RWPE2 (cell line): Measurements from ENCODE around the gene FHIT.

ENCODE experiments used
- ATAC-seq: fragments of 200-7000 bp; cut with Tn5 transposase; 3 replicates; pipeline ENCODE4 v1.9.1; 2021; ENCODE audit warnings: low read depth
- DNase-seq: peaks from one replicate; pipeline ENCODE4 v3.0.0-alpha.2; 2020; ENCODE audit warnings: low spot score
- H3K27ac ChIP-seq: fragments of 450-650 bp; 2 replicates; pipeline ENCODE4 v1.5.1; 2017; ENCODE audit warnings: mild to moderate bottlenecking; ENCODE audit not compliant: poor library complexity, severe bottlenecking
- H3K27me3 ChIP-seq: fragments of 250-450 bp; sonication (Bioruptor Pico); 2 replicates; pipeline ENCODE4 v1.5.1; 2021; ENCODE audit warnings: mild to moderate bottlenecking, moderate library complexity; ENCODE audit not compliant: insufficient read depth, poor library complexity, severe bottlenecking
- H3K36me3 ChIP-seq: fragments of 250-450 bp; sonication (Bioruptor Pico); 2 replicates; pipeline ENCODE4 v1.5.1; 2020; ENCODE audit warnings: low read depth, mild to moderate bottlenecking, moderate library complexity
- H3K4me1 ChIP-seq: fragments of 250-450 bp; sonication (Bioruptor Pico); 2 replicates; pipeline ENCODE4 v1.5.1; 2021; ENCODE audit warnings: mild to moderate bottlenecking, moderate library complexity; ENCODE audit not compliant: insufficient read depth, poor library complexity, severe bottlenecking
- H3K4me3 ChIP-seq: fragments of 250-450 bp; sonication (Bioruptor Pico); 2 replicates; pipeline ENCODE4 v1.5.1; 2021; ENCODE audit warnings: mild to moderate bottlenecking, moderate library complexity; ENCODE audit not compliant: severe bottlenecking
- H3K9me3 ChIP-seq: fragments of 250-450 bp; sonication (Bioruptor Pico); 2 replicates; pipeline ENCODE4 v1.5.1; 2021; ENCODE audit warnings: mild to moderate bottlenecking, moderate library complexity; ENCODE audit not compliant: severe bottlenecking
- TF ChIP-seq, protein P1 (sequence below): fragments of 450-650 bp; IDR thresholded peaks from one replicate; pipeline ENCODE4 v1.5.1; 2017; ENCODE audit warnings: mild to moderate bottlenecking, moderate library complexity; ENCODE audit not compliant: poor library complexity, severe bottlenecking

FHIT gene

DNA sequence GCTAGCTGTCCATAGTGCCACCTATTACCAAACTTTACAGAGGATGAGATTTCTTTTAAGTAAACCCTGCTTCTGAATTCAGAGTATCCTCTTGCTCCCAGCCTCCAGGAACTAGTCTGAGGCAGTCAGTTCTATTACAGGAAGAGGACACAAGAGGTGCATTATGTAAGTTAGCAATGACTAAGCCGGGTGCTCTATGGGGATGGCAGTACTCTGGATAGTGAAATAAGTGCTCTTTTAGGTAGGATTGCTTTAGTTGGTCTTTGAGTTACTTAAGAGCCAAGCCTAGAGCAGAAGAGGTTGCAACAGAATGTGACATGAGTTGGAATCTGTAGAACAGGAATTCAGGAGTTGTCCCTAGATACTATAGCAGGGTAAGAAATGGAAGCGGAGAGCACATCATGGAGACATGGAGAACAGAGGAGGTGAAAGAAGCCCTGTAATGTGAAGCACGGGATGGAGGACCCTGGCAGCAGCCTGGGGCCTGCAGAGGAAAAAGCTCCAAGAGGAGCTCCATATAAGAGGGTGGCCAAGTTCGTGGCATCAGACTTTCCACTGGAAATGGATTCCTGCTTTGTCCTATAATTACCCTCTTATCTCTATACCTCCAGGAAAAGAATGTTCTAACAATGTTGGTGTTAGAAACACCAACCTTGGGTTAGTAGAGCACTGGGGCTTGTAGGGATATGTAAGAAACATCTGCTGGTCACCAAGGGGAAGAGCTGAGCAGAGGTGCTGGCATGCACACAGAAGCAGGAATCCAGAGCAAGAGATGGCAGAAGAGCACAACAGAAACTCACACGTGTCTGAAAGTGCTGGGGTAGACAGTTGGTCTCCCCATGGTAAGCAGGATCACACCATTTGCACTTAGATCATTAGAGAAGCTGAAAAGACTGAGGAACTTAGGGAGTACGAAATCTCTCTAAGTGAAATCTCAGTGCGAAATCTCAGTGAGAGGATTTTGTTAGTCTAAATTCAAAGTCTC, 851.1 kb downstream of the FHIT start:
- TF ChIP-seq, protein P1, sequence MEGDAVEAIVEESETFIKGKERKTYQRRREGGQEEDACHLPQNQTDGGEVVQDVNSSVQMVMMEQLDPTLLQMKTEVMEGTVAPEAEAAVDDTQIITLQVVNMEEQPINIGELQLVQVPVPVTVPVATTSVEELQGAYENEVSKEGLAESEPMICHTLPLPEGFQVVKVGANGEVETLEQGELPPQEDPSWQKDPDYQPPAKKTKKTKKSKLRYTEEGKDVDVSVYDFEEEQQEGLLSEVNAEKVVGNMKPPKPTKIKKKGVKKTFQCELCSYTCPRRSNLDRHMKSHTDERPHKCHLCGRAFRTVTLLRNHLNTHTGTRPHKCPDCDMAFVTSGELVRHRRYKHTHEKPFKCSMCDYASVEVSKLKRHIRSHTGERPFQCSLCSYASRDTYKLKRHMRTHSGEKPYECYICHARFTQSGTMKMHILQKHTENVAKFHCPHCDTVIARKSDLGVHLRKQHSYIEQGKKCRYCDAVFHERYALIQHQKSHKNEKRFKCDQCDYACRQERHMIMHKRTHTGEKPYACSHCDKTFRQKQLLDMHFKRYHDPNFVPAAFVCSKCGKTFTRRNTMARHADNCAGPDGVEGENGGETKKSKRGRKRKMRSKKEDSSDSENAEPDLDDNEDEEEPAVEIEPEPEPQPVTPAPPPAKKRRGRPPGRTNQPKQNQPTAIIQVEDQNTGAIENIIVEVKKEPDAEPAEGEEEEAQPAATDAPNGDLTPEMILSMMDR = no peak
- no peak overlapping the region for H3K27ac ChIP-seq
- no peaks in the 10 kb centered on the region for H3K27me3 ChIP-seq
- H3K4me3 ChIP-seq = no peak overlapping the region
- DNase-seq = no peak
- no peaks in the 10 kb centered on the region for H3K36me3 ChIP-seq
- ATAC-seq = peak; percentile 52; the same call in 1 of the 3 replicates
- no peaks in the 10 kb centered on the region for H3K9me3 ChIP-seq
- H3K4me1 ChIP-seq = no peaks in the 10 kb centered on the region

DNA sequence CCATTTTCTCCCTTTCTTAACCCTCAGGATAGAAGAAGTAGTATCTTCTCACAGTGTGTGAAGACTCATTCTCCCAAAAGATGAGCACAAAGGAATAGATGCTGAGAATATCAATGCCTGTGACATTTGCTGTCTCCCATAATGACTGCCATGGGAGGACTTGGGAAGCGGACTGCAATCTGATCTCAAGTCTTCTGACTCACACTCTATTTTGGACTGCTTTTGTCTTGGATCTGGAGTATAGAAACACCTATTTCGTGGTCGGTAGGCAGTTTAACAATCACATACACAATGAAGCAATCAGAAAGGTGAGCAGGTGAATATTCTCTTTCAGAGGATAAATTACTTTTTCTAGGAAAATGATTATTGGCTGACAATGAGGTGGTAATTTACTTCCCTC, 852.0 kb downstream of the FHIT start:
- Histone ChIP-seq H3K4me1 (no peaks in the 10 kb centered on the region), H3K27ac (no peak overlapping the region), H3K9me3 (no peaks in the 10 kb centered on the region), H3K36me3 (no peaks in the 10 kb centered on the region), H3K27me3 (no peaks in the 10 kb centered on the region), H3K4me3 (no peak overlapping the region)
- ATAC-seq = no peak
- DNase-seq = no peak
- TF ChIP-seq, protein P1 = no peak

DNA sequence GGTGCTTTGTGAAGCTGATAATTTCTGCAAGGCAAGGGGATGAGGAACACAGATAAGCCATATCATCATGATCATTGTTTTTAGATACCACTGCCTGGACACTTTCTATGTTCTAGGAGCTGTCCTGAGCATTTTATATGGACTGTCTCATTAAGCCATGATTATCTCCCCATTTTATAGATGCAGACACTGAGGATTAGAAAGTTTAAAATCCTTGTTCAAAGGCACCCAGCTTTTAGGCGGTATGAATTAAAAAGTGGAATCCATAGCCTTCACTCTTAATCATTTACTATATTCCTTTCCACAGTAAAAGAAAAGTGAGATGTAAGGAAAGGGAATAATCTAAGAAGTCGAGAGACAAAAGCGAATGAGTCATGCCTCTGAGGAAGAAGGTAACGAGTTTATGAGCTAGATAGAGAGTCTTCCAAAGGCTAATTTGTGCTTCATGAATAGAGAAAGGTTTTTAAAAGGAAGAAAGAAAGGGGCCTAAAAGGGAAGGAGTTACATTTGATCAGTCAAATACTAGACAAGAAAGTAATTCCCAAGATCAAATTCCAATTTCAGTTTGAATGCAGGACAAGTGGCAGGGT, 856.0 kb downstream of the FHIT start:
- no peak overlapping the region for H3K4me3 ChIP-seq
- no peak overlapping the region for H3K27ac ChIP-seq
- DNase-seq (no peak), ATAC-seq (no peak)
- H3K36me3 ChIP-seq = no peaks in the 10 kb centered on the region
- no peaks in the 10 kb centered on the region for H3K4me1 ChIP-seq
- H3K9me3 ChIP-seq = no peaks in the 10 kb centered on the region
- TF ChIP-seq, protein P1 = no peak
- H3K27me3 ChIP-seq = no peaks in the 10 kb centered on the region

DNA sequence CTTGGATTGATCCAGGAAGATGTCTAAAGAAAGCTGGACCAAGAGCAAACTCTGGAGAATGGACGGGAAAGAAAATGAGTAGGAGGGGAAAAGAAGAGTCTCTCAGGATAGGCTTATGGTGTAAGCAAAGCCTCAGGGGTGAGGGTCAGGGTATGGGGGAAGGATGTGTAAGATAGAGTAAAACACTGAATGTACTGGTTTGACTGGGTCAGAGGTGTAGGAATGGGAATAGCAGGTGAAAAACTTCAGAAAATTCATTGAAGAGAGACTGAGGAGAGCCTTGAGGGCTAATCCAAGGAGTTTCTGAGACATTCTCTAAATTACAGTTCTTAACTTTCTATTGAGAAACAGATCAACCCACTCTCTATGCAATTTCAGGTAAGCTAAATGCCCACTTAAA, 857.3 kb downstream of the FHIT start:
- Histone ChIP-seq H3K9me3 (no peaks in the 10 kb centered on the region), H3K4me1 (no peaks in the 10 kb centered on the region), H3K4me3 (no peak overlapping the region), H3K27ac (no peak overlapping the region), H3K27me3 (no peaks in the 10 kb centered on the region), H3K36me3 (no peaks in the 10 kb centered on the region)
- TF ChIP-seq, protein P1 = no peak
- DNase-seq (no peak), ATAC-seq (no peak)

DNA sequence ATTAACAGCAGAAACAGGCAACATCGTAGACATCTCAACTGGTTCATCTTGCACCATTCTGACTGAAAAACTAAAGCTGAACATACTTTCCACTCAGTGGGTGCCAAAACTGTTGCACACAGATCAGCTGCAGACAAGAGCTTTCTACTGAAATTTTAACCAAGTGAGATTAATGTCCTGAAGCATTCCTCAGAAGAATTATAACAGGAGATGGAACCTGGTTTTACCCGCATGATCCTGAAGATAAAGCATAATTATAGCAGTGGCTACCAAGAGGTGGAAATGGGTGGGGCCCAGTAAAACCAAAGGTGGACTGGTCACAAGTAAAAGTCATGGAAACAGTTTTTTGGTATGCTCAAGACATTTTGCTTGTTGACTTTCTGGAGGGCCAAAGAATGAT, 858.8 kb downstream of the FHIT start:
- Histone ChIP-seq H3K9me3 (no peaks in the 10 kb centered on the region), H3K4me3 (no peak overlapping the region), H3K4me1 (no peaks in the 10 kb centered on the region), H3K27me3 (no peaks in the 10 kb centered on the region), H3K36me3 (no peaks in the 10 kb centered on the region), H3K27ac (no peak overlapping the region)
- DNase-seq (no peak), ATAC-seq (no peak)
- TF ChIP-seq, protein P1 = no peak
